GM19467 (cell line): Measurements from ENCODE around the gene OPHN1.
"Not testable (repeated sequence)": the region's sequence is repeated elsewhere in the genome, so short reads cannot be mapped to it uniquely, and the experiment has no call there.

ENCODE experiments used
- ATAC-seq: cut with Tn5 transposase; IDR thresholded peaks from one replicate; pipeline ENCODE4 v1.9.1; 2021; ENCODE audit warnings: mild to moderate bottlenecking, moderate library complexity; ENCODE audit not compliant: unreplicated experiment

OPHN1 gene

DNA sequence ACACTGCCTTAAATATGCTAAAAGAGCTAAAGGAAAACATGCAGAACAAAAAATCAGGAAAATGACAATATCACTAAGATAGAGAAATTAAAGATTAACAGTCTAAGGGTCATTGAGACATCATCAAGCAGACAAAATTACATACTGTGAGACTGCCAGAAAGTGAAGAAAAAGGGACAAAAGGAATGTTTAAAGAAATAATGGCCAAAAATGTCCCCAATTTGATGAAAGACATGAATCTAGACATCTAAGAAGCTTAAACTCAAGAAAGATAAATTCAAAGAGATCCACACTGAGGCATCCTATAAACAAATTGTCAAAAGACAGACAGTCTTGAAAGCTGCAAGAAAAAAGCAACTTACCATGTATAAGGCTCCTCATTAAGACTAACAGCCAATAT is 63.7 kb downstream of the OPHN1 start:
- ATAC-seq, result no peak

DNA sequence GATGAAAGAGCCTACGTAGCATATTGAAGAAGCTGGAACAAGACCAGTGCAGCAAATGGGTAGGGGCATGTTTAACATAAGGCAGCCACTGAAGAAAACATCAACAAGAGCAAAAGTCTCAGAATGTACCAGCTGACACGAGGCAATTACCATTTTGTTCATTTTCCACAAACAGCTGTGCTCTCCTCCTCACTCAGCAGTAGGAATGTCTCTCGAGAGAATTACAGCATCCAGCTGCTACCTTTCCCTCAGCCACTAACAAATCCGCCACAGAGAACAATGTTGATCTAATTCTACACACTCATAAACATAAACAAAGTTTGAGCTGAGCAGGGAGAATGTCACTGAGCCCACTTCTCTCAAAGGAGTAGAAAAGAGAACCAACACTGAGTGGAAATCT is 68.0 kb downstream of the OPHN1 start:
- no peak for ATAC-seq

DNA sequence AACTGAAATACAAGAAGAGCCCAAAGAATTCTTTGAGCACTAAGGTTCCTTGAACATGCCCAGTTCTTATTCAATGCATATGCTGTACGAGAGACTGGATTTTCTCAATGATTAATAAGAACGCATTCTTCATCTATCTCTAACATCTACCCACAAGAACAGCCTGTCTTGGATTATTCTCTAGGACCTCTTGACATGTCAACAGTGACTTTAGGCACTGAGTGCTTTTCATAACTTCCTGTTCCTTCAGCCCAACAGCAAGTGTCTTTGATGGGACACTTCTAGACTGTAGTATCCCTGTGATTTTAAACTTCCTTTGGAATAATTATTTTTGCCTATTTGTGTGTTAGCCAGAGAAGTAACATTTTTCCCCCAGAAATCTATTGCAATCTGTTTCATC is 69.3 kb downstream of the OPHN1 start:
- ATAC-seq, result no peak

DNA sequence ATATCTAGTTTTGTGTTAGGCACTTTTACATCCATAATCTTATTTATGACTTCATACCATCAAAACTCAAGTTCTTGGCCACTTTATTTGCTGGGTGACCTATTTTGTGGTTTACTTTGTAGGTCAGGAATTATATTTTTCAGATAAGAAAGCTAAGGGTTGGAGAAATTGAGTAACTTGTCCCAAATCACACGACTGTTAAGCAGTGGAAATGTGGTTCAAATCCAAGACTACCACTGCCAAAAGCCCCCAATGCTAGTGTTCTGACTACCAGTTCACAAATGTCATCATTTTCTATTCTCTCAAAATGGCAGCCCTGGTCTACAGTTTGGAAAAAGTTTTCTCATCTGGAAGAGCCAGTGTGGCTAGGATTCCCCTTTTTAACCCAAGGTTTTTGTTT is 74.6 kb downstream of the OPHN1 start:
- ATAC-seq, result no peak

DNA sequence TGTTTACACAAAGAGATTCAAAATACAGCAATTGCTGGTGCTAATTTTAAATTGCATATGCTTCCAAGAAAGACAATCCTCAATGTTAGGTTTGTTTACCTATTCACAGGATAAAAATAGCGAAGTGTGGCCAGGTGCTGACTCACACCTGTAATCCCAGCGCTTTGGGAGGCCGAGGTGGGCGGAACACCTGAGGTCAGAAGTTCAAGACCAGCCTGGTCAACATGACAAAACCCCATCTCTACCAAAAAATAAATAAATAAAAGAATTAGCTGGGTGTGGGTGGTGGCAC is 77.7 kb downstream of the OPHN1 start:
- ATAC-seq, result no peak

DNA sequence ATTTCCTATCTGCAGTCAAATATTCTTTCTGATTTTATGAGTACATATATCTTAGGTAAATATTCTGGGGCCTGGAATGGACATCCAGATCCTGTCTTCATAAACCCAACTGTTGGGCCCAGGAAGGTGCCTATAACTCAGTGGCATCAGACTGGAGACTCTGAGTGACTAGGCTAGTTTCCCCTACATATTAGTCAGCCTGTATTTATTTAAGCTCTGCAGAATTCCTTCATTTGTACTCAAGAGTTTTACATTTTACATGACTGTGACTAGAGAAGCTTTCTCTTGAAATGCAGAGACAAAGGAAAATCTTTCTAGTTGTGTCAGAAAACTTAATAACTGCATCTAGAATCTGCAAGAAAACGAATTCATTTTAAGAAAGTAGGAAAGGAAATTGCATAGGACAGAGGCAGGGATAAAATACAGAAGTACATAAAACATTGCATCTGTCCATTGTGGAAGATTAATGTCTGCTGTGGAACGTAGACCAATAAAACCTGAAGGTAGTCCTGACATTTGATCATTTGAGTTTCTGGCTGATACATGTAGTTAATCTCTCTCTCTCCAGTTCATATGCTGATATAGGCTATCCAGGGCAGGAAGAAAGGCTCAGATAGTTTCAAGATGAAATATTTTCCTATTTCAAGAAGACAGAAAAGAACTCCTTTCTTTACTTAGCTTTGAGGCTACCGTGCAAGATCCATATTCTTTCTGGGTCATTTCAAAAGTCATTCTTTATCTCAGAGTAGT is 78.2 kb downstream of the OPHN1 start:
- no peak for ATAC-seq

DNA sequence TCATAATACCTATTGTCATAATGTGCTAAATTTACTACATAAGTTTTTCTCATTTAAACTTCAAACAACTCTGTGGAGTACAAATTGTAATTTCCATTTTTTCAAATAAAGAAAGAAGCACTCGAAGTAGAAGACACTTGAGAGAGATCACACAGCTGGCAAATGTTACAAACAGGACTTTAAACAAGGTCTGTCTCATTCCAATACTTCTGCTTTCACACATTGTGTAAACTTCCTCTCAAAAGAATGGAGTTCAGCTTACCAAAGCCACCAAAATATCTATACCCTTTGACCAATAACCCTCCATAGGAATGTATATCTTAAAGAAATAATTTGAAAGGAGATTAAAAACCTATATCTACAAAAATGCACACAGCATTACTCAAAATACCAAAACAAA is 88.3 kb downstream of the OPHN1 start:
- ATAC-seq, result no peak

DNA sequence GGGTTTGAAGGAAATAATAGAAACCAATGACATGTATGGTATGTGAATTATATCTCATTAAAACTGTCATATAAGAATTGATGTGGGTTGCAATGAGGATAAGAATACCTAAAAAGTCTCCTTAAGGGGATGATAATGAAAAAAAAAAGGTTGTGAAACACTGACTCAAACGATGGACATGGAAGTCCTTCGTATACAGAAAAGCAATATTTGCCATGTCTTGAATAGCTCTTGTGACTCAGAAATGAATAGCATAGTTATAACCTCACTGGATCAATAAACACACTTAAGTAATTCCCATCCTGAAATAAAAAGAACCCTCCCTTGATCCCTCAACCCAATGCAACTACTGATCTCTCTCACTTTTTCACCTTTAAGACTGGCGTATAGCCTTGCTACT is 89.7 kb downstream of the OPHN1 start:
- no peak for ATAC-seq

DNA sequence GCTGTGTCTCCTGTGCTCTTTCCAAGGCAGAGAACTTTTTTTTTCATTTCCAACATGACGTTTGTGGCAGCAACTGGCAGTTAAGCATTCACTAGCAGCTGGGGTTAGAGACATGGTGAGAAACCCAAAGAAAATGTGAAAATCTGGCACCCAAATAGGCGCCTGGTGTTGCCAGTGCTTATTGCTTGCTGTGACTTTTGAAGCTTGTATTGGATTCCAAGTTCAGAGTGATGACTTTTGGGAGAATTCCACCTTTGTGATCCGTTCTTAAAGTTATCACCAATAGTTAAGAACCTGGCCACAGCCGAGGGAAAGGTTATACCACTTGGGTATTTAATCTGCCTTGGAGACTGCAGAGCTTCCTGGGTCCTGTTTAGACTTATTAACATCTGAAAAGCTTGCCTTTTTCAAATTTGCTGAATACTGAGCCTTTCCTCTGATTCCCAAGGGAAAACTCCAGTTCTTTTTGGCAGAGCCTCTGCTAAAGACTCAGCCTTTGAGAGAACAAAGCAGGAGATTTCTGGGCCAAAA is 101.0 kb downstream of the OPHN1 start:
- ATAC-seq, result no peak

DNA sequence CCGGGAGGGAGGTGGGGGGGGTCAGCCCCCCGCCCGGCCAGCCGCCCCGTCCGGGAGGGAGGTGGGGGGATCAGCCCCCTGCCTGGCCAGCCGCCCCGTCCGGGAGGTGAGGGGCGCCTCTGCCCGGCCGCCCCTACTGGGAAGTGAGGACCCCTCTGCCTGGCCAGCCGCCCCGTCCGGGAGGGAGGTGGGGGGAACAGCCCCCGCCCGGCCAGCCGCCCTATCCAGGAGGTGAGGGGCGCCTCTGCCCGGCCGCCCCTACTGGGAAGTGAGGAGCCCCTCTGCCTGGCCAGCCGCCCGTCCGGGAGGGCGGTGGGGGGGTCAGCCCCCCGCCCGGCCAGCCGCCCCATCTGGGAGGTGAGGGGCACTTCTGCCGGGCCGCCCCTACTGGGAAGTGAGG is 106.5 kb downstream of the OPHN1 start:
- ATAC-seq, result not testable (repeated sequence)

DNA sequence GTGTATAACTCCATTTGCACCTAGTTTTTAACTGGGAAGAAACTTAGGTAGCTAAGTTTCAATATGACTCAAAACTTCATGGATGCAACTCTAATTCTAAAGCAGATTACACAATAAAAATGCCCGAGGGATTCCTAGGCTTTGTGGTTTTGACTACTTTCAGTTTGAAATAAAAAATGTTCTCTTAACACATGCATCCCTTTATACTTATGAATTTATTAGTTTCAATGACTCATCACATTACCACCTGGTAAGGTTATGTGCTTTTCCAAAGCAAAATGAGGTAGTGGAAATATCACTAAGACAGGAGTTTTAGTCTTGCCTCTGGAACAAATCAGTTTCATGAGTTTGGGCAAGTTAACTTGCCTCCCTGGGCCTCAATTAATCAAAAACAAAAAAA is 125.5 kb downstream of the OPHN1 start:
- ATAC-seq, result no peak

DNA sequence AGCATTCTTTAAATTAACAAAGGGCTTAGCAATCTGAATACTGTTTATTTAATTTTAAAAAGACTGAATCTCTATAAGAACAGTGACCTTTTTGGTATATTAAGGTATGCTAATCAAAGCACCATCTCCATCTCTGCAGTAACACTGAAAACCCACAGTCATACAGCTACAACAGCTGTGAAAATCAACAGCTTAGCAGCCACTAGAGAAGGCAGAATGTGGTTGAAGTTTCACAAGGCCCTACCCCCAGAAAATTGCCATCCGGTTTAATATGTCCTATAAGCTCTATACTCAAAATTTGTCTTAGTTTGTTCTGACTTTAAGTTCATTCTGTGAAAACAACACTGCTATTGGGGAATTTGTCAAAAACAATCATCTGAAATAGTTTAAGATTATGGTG is 128.7 kb downstream of the OPHN1 start:
- no peak for ATAC-seq

DNA sequence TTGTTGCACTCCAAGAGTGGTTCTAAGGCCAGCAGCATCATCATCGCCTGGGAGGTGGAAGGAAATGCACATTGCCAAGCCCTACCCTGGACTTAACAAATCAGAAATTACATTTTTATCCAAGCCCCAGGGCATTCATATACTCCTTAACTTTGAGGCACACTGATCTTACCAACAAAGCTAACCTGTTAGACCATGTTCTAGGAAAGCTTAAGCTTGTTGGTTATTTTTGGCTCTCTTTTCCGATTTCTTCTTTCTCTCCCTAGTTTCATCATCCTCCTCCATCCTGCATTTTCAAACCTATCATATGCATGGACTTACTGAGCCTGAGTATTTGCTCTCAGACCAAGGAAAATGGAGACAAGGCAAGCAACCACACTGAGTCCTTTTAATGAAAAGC is 133.4 kb downstream of the OPHN1 start:
- ATAC-seq, result no peak

DNA sequence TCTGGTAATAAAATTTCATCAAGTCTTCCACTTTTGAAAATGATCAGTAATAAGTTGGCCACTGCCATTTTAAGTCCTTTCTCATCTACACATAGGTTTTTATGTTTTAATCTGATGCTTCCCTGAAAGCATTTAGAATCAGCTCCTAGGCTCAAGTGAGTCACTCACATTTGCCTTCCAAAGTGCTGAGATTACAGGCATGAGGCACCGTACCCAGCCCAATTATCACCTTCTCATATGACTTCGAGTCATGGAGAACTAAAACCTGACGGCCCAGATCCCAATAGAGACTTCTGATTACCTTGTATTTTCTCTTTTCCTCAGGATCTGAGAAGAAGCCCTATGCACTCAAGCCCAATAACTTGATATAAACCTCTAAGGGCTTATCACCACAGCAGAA is 140.8 kb downstream of the OPHN1 start:
- no peak for ATAC-seq

DNA sequence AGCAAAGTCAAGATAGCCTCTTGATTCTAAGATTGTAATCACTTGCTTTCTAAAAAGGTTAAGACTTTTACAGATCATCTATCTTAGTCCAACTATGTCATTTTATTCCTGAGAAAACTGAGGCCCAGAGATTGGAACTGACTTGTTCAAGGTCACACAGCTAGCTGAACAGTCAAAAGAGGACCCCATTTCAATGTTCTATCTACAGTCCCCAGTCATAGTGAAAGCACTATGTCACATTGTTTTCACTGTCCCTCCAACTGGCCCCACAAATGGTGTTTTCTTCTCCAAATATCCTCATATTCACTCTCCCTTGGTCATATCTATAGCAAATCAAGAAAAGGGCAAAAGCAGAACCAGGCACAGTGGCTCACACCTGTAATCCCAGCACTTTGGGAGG is 145.2 kb downstream of the OPHN1 start:
- no peak for ATAC-seq

DNA sequence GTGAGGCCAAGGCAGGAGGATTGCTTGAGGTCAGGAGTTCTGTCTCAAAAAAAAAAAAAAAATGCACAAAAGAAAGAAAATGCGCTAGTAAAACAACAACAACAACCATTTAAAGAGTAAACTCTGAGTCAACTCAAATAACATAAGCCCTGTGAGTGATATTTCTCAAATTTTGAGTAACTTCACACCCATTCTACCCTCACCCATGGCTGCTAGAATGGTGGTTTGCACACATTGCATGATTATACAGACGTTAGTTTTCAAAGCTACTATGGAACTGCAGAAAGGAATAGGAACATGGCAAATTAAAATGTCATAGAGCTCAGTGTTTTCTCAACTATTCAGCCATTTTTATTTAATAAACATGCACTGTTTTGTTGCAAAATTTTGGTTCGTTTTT is 145.9 kb downstream of the OPHN1 start:
- ATAC-seq, result no peak

DNA sequence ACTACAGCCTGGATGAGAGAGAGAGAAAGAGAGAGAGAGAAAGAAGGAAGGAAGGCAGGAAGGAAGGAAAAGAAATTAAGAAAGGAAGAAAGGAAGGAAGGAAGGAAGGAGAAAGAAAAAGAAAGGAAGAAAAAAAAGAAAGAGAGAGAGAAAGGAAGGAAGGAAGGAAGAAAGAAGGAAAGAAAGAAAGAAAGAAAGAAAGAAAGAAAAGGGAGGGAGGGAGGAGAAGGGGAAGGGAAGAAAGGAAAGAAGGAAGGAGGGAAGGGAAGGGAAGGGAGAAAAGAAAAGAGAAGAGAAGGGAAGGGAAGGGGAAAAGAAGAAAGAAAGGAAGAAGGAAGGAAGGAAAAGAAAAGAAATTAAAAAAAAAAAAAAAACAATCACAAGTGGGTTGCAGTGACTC is 146.3 kb downstream of the OPHN1 start:
- no peak for ATAC-seq

DNA sequence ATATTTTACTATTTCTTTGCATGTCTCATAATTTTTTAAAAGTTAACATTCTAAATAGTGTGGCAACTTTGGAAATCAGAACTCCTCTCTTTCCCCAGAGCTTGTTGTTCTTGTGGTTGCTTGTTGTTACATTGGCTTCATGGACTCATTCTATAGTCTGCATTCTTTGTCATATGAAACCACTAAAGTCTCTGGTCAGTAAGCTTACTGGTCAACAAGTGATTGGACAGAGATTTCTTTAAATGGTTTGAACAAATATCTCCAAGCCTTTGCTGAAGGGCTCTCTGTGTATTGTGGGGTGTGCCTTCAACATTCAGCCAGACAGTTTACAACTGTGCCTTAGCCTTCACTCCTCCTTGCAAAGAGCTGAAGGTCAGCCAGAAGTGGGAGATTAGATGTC is 147.2 kb downstream of the OPHN1 start:
- no peak for ATAC-seq

DNA sequence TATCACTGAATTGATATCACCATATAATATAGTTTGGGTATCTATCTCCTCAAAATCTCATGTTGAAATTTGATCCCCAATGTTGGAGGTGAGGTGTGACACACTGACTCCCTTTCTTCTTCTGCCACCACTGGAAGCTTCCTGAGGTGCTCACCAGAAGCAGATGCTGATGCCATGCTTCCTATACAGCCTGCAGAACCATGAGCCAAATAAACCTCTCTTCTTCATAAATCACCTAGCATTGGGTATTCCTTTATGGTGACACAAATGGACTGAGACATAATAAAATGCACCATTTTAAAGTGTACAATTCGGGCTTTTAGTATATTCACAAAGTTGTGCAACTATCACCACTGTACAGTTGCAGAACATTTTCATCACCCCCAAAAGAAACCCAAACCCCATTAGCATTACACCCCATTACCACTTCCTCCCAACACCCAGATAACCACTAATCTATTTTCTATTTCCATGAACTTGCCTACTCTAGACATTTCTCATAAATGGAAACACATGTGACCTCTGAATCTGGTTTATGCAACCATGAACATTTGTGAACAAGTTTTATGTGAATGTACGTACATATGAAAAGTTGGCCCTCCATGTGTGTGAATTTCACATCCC is 148.9 kb downstream of the OPHN1 start:
- ATAC-seq, result no peak

DNA sequence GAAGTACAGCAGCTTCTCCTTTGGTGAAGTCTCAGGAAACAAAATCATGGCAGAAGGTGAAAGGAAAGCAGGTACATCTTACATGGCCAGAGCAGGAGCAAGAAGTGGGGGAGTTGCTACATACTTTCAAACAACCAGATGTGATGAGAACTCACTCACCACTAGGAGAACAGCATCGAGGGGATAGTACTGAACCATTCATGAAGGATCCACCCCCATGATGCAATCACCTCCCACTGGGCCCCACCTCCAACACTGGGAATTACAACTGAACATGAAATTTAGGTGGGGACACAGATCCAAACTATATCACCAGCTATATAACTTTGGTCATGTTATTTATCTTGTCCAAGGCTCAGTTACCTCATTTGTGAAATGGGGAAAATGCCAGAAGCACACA is 159.4 kb downstream of the OPHN1 start:
- ATAC-seq, result no peak

DNA sequence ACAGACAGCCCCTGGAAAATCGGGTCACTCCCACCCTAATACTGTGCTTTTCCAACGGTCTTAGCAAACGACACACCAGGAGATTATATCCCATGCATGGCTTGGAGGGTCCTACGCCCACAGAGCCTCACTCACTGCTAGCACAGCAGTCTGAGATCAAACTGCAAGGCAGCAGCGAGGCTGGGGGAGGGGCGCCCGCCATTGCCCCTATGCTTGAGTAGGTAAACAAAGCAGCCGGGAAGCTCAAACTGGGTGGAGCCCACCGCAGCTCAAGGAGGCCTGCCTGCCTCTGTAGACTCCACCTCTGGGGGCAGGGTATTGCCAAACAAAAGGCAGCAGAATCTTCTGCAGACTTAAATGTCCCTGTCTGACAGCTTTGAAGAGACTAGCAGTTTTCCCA is 168.5 kb downstream of the OPHN1 start:
- not testable (repeated sequence) for ATAC-seq

DNA sequence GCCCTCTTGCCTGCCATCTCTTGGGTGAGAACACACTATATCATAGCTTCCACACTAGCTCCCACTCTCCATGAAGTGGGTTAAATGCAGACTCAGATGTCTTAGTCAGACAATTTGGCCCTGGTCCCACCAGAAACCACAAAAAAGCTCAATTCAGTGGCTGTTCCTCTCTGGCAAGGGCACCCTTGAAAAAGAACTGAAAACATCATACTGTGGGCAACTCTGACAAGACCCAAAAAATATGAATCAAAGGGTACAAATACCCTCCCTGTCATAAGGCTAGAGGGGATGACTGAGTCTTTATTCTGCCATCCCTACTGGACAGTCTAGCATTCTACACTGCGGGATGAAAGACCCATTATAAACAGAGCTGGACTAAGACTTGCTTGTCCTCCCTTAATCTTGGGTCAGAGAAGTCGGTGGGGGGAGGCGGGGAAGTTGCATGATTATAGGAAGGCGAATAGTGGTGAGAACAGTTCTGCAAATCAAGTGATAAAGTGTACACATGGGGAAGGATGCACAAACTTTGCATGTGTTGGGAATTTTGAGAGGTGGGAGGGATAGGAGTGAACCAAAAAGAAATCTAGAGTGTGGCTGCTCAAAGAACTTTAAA is 172.1 kb downstream of the OPHN1 start:
- ATAC-seq, result no peak
